ENCODE results near the gene ASB10.

The ASB10 gene

DNA sequence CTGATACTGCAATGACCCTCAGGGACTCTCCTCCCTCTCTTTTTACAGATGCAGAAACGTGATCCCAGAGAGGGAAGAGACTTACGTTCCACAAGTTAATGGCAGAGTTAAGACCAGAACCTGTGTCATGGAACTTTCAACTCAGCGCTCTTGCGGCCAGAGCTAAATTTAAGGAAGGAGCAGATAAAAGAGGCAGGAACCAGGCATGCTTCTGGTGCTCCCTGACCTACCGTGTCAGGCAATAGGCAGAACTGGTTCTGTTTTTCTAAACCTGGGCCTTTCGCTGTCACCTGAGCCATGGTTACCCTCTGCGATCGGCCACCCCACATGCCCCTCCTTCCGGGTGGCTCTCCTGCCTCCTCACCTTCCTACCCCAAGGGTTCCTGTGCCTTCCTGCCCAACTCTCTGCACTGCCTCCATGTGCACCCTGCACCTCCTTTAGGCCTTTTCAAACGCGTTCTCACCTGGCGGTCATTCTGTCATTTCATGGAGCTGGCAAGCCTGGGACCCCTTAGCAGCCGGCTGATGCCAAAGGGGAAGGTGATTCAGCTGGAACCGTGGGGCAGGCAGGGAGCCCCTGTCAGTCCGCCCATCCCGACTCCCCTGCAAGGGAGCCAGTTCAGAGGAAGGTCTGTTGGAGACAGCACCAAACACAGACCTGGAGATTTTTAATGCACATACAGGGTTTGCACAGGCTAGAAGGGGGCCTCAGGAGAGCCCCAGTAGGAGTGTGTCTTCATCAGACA, 11.8 kb downstream of the ASB10 start:
- no peak for TF ChIP-seq CTCF (IDR thresholded peaks at IDR 0.05)

GRCh38 chr7:151174246-151175046, 12.6 kb downstream of the ASB10 start:
- TF ChIP-seq CTCF (IDR thresholded peaks at IDR 0.05) = no peak

GRCh38 chr7:151173386-151174245, 13.4 kb downstream of the ASB10 start:
- no peak for TF ChIP-seq CTCF (IDR thresholded peaks at IDR 0.05)

- TF ChIP-seq CTCF (IDR thresholded peaks at IDR 0.05) = peak; percentile 100
These were observed 14.5 kb downstream of the ASB10 start for GRCh38 chr7:151172273-151173141.

- no peak for TF ChIP-seq CTCF (IDR thresholded peaks at IDR 0.05)
These were observed 18.3 kb downstream of the ASB10 start for GRCh38 chr7:151168787-151169162.

- peak; percentile 62 for TF ChIP-seq CTCF (IDR thresholded peaks at IDR 0.05)
These were observed 18.9 kb downstream of the ASB10 start for GRCh38 chr7:151168003-151168786.

Measured in LNCAP (cell line).